A549 (cell line): Measurements from ENCODE around the gene MEGF10. TPM values are rescaled to one million over a fixed set of nuclear protein-coding genes. Genes with fewer than 3 reads are reported as not detected.
A peak's percentile ranks its signal among the peaks of the same experiment; 100 is the strongest.
"Not testable (repeated sequence)": the region's sequence is repeated elsewhere in the genome, so short reads cannot be mapped to it uniquely, and the experiment has no call there.

ENCODE experiments used
- ATAC-seq, 2 experiments: fragments of 200-7000 bp in 1 of 2; fragments of >200 bp in 1 of 2; cut with Nextera tagmentation in 1 of 2; cut with Tn5 transposase in 1 of 2; 3 replicates each; pipeline versions ENCODE4 v1.8.0 to v1.9.1; 2018 to 2020; ENCODE audit warnings: mild to moderate bottlenecking in 1 of 2, moderate library complexity in 1 of 2
- CTCF ChIA-PET: fragments of 300-600 bp; sonication (Branson Sonifier 250); formaldehyde crosslinking; extraction: SDS; loops from one replicate; lab custom pipeline; 2021; ENCODE audit warnings: antibody characterized with exemption, inconsistent platforms; lab: Yijun Ruan, JAX
- POLR2A ChIA-PET: fragments of 350-600 bp; formaldehyde crosslinking; extraction: SDS; loops from one replicate; lab custom pipeline; 2021; ENCODE audit warnings: antibody characterized with exemption, inconsistent platforms; lab: Yijun Ruan, JAX
- DNase-seq, 2 experiments: peaks; one replicate each; pipeline versions ENCODE4 v3.0.0 to v3.0.0-alpha.2; 2011 to 2016; ENCODE audit warnings: low read depth in 1 of 2, low spot score in 1 of 2
- FAIRE-seq: peaks from 2 replicates; lab custom pipeline; 2011; peaks lifted over from hg19 to GRCh38; lab: Jason Lieb, UNC
- H3K27ac ChIP-seq, 2 experiments: fragments of >200 bp; sonication (Bioruptor Twin); formaldehyde crosslinking; 3 replicates each; pipeline ENCODE4 v1.5.1; 2016 to 2017
- H3K4me1 ChIP-seq: fragments of >200 bp; sonication (Bioruptor Twin); formaldehyde crosslinking; 3 replicates; pipeline ENCODE4 v1.6.1; 2016
- H3K4me2 ChIP-seq: fragments of >200 bp; sonication (Bioruptor Twin); formaldehyde crosslinking; 3 replicates; pipeline ENCODE4 v1.6.1; 2016
- H3K4me3 ChIP-seq: fragments of >200 bp; sonication (Bioruptor Twin); formaldehyde crosslinking; 3 replicates; pipeline ENCODE4 v1.5.1; 2016
- H3K9me3 ChIP-seq: fragments of >200 bp; sonication (Bioruptor Twin); formaldehyde crosslinking; 3 replicates; pipeline ENCODE4 v1.6.1; 2016
- BHLHE40 ChIP-seq: IDR thresholded peaks from 2 replicates; pipeline ENCODE4 v1.6.1; 2012; ENCODE audit warnings: low read depth, low read length, inconsistent platforms
- CBX2 ChIP-seq: fragments of 200-600 bp; sonication (generic); IDR thresholded peaks from 2 replicates; pipeline ENCODE4 v1.6.1; 2016; ENCODE audit warnings: low read depth, mild to moderate bottlenecking, borderline replicate concordance
- CBX8 ChIP-seq: fragments of 200-600 bp; sonication (generic); IDR thresholded peaks from 2 replicates; pipeline ENCODE4 v1.6.1; 2016
- CTCF ChIP-seq: fragments of >200 bp; sonication (Bioruptor Twin); formaldehyde crosslinking; IDR thresholded peaks from 3 replicates; pipeline ENCODE4 v1.5.1; 2016
- ELK1 ChIP-seq: fragments of 150-350 bp; IDR thresholded peaks from 2 replicates; pipeline ENCODE4 v1.6.1; 2014; ENCODE audit warnings: low read depth, mild to moderate bottlenecking, low read length
- EP300 ChIP-seq, 2 experiments: fragments of >200 bp; sonication (Bioruptor Twin); formaldehyde crosslinking; IDR thresholded peaks; 2 replicates in 1 of 2; 3 replicates in 1 of 2; pipeline ENCODE4 v1.6.1; 2016 to 2017
- HDAC2 ChIP-seq: fragments of 200-600 bp; sonication (generic); IDR thresholded peaks from 2 replicates; pipeline ENCODE4 v1.6.1; 2016
- HES2 ChIP-seq: fragments of >200 bp; sonication (Bioruptor Twin); formaldehyde crosslinking; IDR thresholded peaks from 2 replicates; pipeline ENCODE4 v1.6.1; 2016
- HMGXB4 ChIP-seq: fragments of 250-450 bp; sonication (Bioruptor Pico); IDR thresholded peaks from 2 replicates; pipeline ENCODE4 v1.5.0; 2021; ENCODE audit warnings: mild to moderate bottlenecking, moderate library complexity, borderline replicate concordance
- JUNB ChIP-seq: fragments of >200 bp; sonication (Bioruptor Twin); formaldehyde crosslinking; IDR thresholded peaks from 2 replicates; pipeline ENCODE4 v1.6.1; 2016
- KDM1A ChIP-seq: fragments of 200-600 bp; sonication (generic); IDR thresholded peaks from 2 replicates; pipeline ENCODE4 v1.6.1; 2016; ENCODE audit warnings: low read depth, mild to moderate bottlenecking
- MAZ ChIP-seq: fragments of 150-350 bp; IDR thresholded peaks from 2 replicates; pipeline ENCODE4 v1.6.1; 2014; ENCODE audit warnings: antibody characterized with exemption, low read depth, low read length, borderline replicate concordance
- MYC ChIP-seq: IDR thresholded peaks from 2 replicates; pipeline ENCODE4 v1.6.1; 2012; ENCODE audit warnings: mild to moderate bottlenecking, inconsistent platforms, low read length, improper control_type of control experiment, borderline replicate concordance
- NFE2L2 ChIP-seq: fragments of 150-350 bp; conservative IDR thresholded peaks from 2 replicates; pipeline ENCODE4 v1.6.1; 2014; ENCODE audit warnings: low read length
- NPAS2 ChIP-seq: fragments of 250-450 bp; sonication (Bioruptor Pico); IDR thresholded peaks from 2 replicates; pipeline ENCODE4 v1.8.0; 2022; ENCODE audit warnings: mild to moderate bottlenecking, moderate library complexity, borderline replicate concordance
- REST ChIP-seq: fragments of 200-600 bp; sonication (generic); IDR thresholded peaks from 2 replicates; pipeline ENCODE4 v1.6.1; 2016; ENCODE audit warnings: antibody characterized with exemption, mild to moderate bottlenecking, moderate library complexity
- RFX5 ChIP-seq: fragments of 450-650 bp; IDR thresholded peaks from 2 replicates; pipeline ENCODE4 v1.7.1; 2014; ENCODE audit warnings: antibody characterized with exemption, mild to moderate bottlenecking, moderate library complexity
- RNF2 ChIP-seq: fragments of 200-600 bp; sonication (generic); IDR thresholded peaks from 2 replicates; pipeline ENCODE4 v1.6.1; 2016; ENCODE audit warnings: low read depth, mild to moderate bottlenecking, antibody characterized with exemption, moderate library complexity, borderline replicate concordance
- TFCP2L1 ChIP-seq: fragments of 250-450 bp; sonication (Bioruptor Pico); IDR thresholded peaks from 2 replicates; pipeline ENCODE4 v1.5.0; 2021; ENCODE audit warnings: mild to moderate bottlenecking
- ZFP36 ChIP-seq: fragments of 450-650 bp; IDR thresholded peaks from 2 replicates; pipeline ENCODE4 v1.6.1; 2014; ENCODE audit warnings: borderline replicate concordance; ENCODE audit not compliant: partially characterized antibody
- WGBS: methylation state at CpG from one replicate; pipeline ENCODE4 v1.1.6; 2017; ENCODE audit errors: missing lambda C conversion rate; 5-methylcytosine and 5-hydroxymethylcytosine counted together
- polyA plus RNA-seq, 4 experiments: library from polyadenylated mRNA; depleted of rRNA in 3 of 4; stranded (reverse); fragments of >200 nt; fragmentation: RNase III in 1 of 4; extraction: RNeasy Plus Mini Kit Qiagen cat#74134 plus additional on column Dnase treatment in 1 of 4; gene quantifications; 2 replicates in 3 of 4; 3 replicates in 1 of 4; pipeline ENCODE4 v1.2.3, GENCODE V29; 2011 to 2017

Gene MEGF10
- polyA plus RNA-seq, 2 of the 4 experiments (the other 2 are of a cell fraction), result 0.01 TPM; not detected in 1

- TF ChIP-seq REST, result no peak
- no peak for TF ChIP-seq RNF2
- no peak for TF ChIP-seq CBX8
- peak; percentile 76 for TF ChIP-seq CTCF
- no peak for TF ChIP-seq KDM1A
These were observed 23.4 kb downstream of the MEGF10 start (continued) for GRCh38 chr5:127313847-127314473.

GRCh38 chr5:127316011-127316410 is 25.4 kb downstream of the MEGF10 start:
- Histone ChIP-seq H3K27ac (no peak overlapping the region), H3K4me2 (no peak overlapping the region), H3K9me3 (no peaks in the 10 kb centered on the region), H3K4me3 (no peak overlapping the region), H3K4me1 (no peaks in the 10 kb centered on the region)
- ChIA-PET POLR2A (no interaction called here), CTCF (interaction anchor here (1.6 kb wide), 1 partner anchor 177 kb away, joined by 4 read pairs; no protein-coding TSS in a partner anchor)
- DNase-seq, result no peak
- FAIRE-seq, result no peak
- WGBS, result 52% methylated on average over 1 of the region's 1 CpG
- TF ChIP-seq EP300 (IDR thresholded peaks at IDR 0.05) (no peak), ELK1 (no peak), MAZ (no peak), NPAS2 (no peak), JUNB (no peak), RFX5 (no peak), MYC (no peak), NFE2L2 (no peak), RNF2 (no peak), HES2 (no peak), CBX8 (no peak), BHLHE40 (no peak), HMGXB4 (no peak), CBX2 (no peak), ZFP36 (no peak), TFCP2L1 (CRISPR knock-in tag) (no peak), HDAC2 (no peak)
- ATAC-seq, result no peak

- H3K4me3 ChIP-seq, POLR2A ChIA-PET, CTCF ChIA-PET, H3K4me1 ChIP-seq, H3K9me3 ChIP-seq, DNase-seq, FAIRE-seq, H3K27ac ChIP-seq, ATAC-seq, H3K4me2 ChIP-seq: not testable (repeated sequence)
- WGBS, result 16% methylated on average over 3 of the region's 3 CpGs
These were observed 26.8 kb downstream of the MEGF10 start for GRCh38 chr5:127317385-127317784.
